Stimulated activated CD8-positive, alpha-beta memory T cell treated with anti-CD3 and anti-CD28 coated beads, Interleukin-15, amount 100 ng/mL, for 48 hours (primary cell): Measurements from ENCODE around the gene TRHDE.

Experiments
- DNase-seq, 2 donors: peaks; one replicate each; pipeline ENCODE4 v3.0.0-alpha.2; 2020; ENCODE audit warnings: low read depth in 2 of 2

TRHDE gene

GRCh38 chr12:72272091-72272661 lies at the start of gene TRHDE:
TSS of gene TRHDE (plus strand) at chr12:72272370. CDS start at chr12:72272644, 274 bp downstream.
- no peak for DNase-seq

GRCh38 chr12:72226510-72226909 lies 45.7 kb upstream of the TRHDE start:
- no peak for DNase-seq

- no peak for DNase-seq
Measured at GRCh38 chr12:72228424-72228823, 43.7 kb upstream of the TRHDE start.

- no peak for DNase-seq
Measured at GRCh38 chr12:72230589-72230988, 41.6 kb upstream of the TRHDE start.

- no peak for DNase-seq
Measured at GRCh38 chr12:72234886-72235285, 37.3 kb upstream of the TRHDE start.

GRCh38 chr12:72236071-72236705 lies 36.0 kb upstream of the TRHDE start:
- DNase-seq, result no peak

- DNase-seq, result no peak
Measured at GRCh38 chr12:72241552-72241951, 30.6 kb upstream of the TRHDE start.

- no peak for DNase-seq
Measured at GRCh38 chr12:72242946-72243345, 29.2 kb upstream of the TRHDE start.

GRCh38 chr12:72246370-72246769 lies 25.8 kb upstream of the TRHDE start:
- DNase-seq, result no peak

GRCh38 chr12:72250346-72250745 lies 21.8 kb upstream of the TRHDE start:
- no peak for DNase-seq

GRCh38 chr12:72256725-72257124 lies 15.4 kb upstream of the TRHDE start:
- DNase-seq, result no peak

- no peak for DNase-seq
Measured at GRCh38 chr12:72261885-72262284, 10.3 kb upstream of the TRHDE start.

GRCh38 chr12:72264548-72265175 lies 7.5 kb upstream of the TRHDE start:
- DNase-seq, result no peak

- DNase-seq, result no peak
Measured at GRCh38 chr12:72267974-72268373, 4.2 kb upstream of the TRHDE start.

GRCh38 chr12:72268386-72268785 lies 3.8 kb upstream of the TRHDE start:
- no peak for DNase-seq

- DNase-seq, result no peak
Measured at GRCh38 chr12:72269491-72269890, 2.7 kb upstream of the TRHDE start.

GRCh38 chr12:72270246-72270645 lies 1.9 kb upstream of the TRHDE start:
- DNase-seq, result no peak

- no peak for DNase-seq
Measured at GRCh38 chr12:72270961-72271360, 1.2 kb upstream of the TRHDE start.

GRCh38 chr12:72271451-72272090 lies 599 bp upstream of the TRHDE start:
- DNase-seq, result no peak

- DNase-seq, result no peak
Measured at GRCh38 chr12:72272731-72273498, 745 bp downstream of the TRHDE start.

- no peak for DNase-seq
Measured at GRCh38 chr12:72273499-72273837, 1.3 kb downstream of the TRHDE start.

- no peak for DNase-seq
Measured at GRCh38 chr12:72273851-72274351, 1.7 kb downstream of the TRHDE start.
